HG02852 (cell line): Measurements from ENCODE around the gene ZNF18.
A peak's percentile ranks its signal among the peaks of the same experiment; 100 is the strongest.

ENCODE experiments used
- ATAC-seq: cut with Tn5 transposase; IDR thresholded peaks from one replicate; pipeline ENCODE4 v1.9.1; 2021; ENCODE audit warnings: mild to moderate bottlenecking, moderate library complexity; ENCODE audit not compliant: unreplicated experiment

ZNF18 gene, protein sequence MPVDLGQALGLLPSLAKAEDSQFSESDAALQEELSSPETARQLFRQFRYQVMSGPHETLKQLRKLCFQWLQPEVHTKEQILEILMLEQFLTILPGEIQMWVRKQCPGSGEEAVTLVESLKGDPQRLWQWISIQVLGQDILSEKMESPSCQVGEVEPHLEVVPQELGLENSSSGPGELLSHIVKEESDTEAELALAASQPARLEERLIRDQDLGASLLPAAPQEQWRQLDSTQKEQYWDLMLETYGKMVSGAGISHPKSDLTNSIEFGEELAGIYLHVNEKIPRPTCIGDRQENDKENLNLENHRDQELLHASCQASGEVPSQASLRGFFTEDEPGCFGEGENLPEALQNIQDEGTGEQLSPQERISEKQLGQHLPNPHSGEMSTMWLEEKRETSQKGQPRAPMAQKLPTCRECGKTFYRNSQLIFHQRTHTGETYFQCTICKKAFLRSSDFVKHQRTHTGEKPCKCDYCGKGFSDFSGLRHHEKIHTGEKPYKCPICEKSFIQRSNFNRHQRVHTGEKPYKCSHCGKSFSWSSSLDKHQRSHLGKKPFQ

GRCh38 chr17:11997147-11997971 lies at the start of gene ZNF18:
Gene ZNF18 (minus strand): TSS chr17:11997475. CDS start chr17:11992829, 4,646 bp downstream.
- ATAC-seq = peak; percentile 96

GRCh38 chr17:12046786-12047185 lies 49.5 kb upstream of the ZNF18 start:
- ATAC-seq = no peak

GRCh38 chr17:12043702-12044101 lies 46.4 kb upstream of the ZNF18 start:
- no peak for ATAC-seq

DNA sequence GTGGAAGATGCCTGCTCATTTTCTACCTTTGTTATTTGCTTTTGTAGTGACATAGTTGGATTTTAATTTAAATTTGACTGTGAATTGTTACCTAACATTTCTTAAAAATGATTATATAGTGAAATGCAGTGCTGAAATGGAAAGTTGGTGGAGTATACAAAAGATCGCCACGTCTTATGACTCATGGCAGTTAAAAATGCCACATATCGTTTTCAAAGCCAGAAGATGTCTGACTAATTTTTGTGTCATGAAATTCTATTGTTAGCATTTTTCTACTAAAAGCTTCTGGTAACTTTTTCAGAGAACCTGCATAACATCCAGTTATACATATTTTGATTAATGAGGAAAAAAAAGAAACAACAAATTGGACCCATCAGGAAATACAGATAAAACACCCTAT lies 44.0 kb upstream of the ZNF18 start:
- ATAC-seq = no peak

DNA sequence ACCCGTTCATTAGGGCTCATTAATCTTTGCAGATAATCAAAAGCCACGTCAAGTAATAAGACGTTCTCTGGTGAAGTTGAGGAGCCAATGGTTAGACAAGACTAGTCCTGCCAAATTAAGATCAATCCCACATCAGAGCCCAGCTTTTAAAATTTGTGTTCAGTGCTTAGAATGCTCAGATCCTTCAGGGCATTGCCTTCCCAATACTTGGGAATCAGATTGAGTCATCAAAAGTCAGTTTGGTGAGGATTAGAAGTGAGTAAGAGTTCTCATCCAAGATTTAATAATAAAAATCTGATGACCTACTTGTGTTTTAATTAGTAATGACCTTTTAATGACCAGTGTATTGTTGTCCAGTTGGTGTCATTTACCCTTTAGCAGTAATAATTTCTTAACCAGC lies 43.2 kb upstream of the ZNF18 start:
- no peak for ATAC-seq

- no peak for ATAC-seq
Measured at GRCh38 chr17:12037970-12038369, 40.7 kb upstream of the ZNF18 start.

DNA sequence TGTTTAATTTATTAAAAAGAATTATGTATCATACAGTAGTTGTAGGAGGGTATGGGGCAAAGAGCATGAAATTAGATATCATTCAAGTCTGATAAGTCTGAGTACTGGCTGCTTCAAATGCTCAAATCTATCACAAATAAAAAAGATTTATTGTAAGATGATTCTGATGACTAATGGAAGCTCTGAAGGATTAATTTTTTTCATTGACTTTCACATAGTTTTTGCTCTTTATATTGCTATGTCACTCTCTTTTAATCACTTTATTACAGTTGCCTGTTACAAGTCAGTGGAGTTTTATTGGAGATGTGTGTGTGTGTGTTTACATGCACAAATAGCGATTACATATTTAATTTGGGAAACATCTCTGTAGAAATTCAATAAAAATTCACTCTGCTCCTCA lies 38.4 kb upstream of the ZNF18 start:
- ATAC-seq = no peak

- no peak for ATAC-seq
Measured at GRCh38 chr17:12034538-12034937, 37.3 kb upstream of the ZNF18 start.

- ATAC-seq = no peak
Measured at GRCh38 chr17:12028611-12029010, 31.3 kb upstream of the ZNF18 start.

DNA sequence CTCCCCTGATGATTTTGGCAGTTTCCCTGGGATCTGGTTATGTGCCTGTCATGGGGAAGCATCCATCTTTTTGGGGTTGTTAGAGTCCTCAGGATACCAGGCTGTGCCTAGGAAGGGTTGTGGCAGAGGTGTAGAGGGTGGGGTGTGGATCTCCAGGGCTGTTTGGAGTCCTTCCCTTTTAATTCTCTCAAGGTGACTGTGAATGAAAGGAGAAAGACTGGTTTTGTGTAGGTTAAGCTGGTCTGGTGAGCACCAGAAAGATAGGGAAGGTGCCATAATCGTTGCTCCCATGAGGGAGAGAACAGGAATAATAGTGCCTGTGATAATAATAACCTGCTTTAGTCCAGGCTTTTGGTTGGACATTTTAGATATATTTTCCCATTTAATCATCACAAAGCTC lies 30.4 kb upstream of the ZNF18 start:
- no peak for ATAC-seq

DNA sequence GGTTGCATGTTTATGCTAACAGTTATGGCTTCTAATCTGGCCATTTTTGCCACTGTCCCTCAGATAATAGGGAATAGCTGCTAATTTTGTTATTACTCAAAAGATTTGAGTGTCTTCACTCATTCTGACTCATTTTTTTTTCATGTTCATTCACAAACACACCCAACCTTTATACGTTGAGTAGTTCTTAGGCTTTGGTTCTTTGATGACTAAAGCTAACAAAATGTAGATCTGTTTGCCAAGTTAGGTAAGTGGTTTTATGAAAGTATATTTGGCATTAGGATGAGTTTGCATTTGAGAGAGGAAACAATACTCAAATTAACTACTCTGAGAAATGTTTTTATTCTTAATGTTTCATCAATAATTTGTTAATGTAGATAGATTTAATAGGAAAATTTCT lies 27.1 kb upstream of the ZNF18 start:
- ATAC-seq = no peak

- no peak for ATAC-seq
Measured at GRCh38 chr17:12022310-12022709, 25.0 kb upstream of the ZNF18 start.

DNA sequence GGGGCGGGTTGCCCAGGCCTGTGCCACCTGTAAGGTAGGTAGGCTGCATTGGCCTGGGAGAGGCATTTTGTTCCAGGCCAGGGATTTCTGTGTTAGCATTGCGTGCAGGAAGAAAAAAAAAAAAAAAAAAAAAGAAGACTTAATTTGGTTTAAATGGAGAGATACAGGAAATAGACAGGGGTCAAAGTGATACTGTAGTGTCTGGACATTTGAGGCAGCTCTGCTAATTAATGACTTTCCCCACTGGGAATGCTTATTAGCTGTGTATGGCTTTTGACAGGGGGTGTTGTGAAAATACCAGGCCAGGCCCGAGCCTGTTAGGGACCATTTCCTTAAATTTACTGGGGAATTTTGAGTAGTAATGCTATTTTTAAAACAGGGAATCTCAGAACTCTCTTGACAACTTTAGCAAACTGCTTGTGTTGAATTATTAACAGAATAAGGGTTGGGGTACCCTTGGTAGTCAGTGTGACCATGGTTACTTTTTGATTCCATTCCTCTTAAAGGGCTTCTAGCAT lies 24.4 kb upstream of the ZNF18 start:
- ATAC-seq = no peak

DNA sequence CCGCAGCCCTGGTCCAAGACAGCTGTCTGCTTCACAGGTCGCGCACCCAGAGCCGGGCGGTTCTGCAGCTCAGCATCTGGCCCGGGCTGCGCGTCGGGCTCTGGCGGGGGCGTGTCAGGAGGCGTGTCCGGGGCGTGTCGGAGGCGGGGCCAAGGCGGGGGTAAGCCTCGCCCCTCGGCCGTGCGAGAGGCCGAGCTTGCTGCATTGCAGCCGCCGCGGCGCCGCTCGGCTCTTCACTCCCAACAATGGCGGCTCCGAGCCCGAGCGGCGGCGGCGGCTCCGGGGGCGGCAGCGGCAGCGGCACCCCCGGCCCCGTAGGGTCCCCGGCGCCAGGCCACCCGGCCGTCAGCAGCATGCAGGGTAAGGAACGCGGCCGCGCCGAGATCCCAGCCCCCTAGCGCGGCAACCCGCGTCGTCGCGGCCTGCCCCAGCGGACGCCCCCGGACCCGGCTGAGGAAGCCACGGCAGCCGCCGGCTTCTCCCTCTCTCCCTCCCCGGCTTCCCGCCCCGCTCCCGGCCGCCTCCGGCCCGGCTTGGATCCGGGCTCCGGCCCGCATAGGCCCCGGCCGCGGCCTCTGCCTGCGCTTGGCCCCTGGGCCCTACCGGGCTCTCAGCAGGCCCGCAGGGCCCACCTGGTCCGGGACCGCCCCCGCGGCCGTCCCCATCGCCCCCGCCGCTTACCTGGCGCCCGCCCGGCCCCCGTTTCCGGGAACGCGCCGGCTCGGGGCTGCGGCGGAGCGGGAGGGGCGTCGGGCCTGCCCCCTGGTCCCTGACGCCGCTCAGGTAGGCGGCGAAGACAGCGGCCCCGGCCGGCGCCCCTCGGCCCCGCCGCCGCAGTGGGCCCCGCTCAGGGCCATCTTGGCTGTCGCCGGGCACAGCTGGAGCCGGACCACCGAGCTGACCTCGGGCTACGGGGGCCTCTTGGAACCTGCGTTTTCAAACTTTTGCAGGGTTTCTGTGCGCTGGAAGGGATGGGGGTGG lies 23.7 kb upstream of the ZNF18 start, which contains the start of gene MAP2K4:
TSS of gene MAP2K4 (plus strand) at position 236 of the 981 bp plus-strand sequence. CDS start at position 246, 10 bp downstream.
- peak; percentile 89 for ATAC-seq

GRCh38 chr17:12007466-12007865 lies 10.2 kb upstream of the ZNF18 start:
- no peak for ATAC-seq

DNA sequence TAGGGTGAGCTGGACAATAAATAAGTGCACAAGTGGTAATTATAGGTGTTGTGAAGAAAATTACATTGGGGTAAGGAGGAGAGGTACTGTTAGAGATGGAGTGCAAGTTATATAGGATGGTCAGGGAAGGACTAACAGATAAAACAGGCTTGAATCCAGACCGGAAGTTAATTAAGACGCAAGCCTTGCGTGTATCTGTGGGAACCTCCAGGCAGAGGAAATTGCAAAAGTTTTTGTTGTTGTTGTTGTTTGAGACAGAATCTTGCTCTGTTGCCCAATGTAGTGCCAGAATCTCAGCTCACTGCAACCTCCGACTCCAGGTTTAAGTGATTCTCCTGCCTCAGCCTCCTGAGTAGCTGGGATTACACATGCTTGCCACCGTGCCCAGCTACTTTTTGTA lies 2.4 kb upstream of the ZNF18 start:
- ATAC-seq = no peak

GRCh38 chr17:11997972-11998233 lies 628 bp upstream of the ZNF18 start:
- ATAC-seq = no peak

DNA sequence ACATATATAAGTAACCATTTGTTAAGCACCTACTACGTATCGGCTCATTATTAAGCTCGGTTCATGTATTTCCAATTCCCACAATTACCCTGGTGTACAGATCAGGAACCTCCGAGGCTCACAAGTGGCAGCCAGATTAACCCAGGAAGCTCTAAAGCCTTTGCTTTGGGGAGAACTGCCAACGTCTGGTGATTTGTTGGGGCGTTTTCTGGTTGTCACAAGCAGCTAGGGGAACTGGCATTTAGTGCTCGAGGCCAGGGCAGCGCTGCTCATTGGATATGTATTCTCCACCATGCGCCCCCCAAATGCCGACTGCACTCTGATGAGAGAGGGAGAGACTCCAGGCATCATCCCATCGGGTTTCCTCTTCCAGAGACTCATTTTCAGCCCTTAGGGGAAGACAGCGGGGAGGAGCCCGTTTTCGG lies 541 bp downstream of the ZNF18 start:
- peak; percentile 29 for ATAC-seq

DNA sequence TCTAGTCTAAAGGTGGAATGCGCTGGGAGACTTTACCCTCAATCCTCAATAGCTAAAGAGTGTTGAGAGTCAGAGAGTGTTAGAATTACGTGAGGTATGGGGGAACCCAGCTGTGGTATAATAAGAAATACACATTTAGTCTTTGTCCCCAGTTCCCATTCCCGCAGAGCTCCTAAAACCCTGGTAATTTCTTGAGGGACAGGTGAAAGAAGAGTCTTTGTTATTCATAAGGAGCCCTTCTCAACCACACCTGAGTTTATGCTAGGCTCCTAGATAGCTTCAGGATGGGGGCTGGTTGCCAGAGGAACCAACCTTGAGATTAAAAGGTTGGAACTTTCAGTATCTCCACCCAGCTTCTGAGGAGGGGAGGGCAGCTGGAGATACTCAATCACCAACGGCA lies 5.8 kb downstream of the ZNF18 start:
- ATAC-seq = no peak

DNA sequence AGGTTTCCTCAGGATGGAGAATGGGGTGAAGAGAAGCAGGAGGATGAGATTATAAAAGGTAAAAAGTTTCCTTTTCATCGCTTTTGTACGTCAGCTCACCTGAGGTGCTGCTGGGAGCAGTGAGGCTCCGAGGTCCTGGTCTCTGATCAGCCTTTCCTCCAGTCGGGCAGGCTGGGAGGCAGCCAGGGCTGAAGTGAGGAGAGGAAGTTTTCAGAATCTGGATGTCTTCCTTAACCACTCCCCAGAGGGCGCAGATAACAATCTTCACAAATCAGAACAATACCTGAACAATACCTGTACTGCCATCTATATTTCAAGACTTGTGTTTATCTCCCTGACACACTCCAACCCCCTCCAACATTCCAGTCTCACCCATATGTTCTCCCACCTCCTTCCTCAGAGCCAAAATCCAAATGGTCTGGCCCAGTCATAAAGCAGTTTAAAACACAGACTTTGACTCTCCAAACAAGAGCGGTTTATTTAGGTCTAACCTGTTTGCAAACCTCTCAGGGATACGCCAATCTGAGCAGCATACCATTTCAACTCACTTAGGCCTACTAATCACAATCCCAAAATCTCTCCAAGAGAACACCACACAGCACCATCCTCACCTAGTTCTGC lies 6.8 kb downstream of the ZNF18 start:
- ATAC-seq = no peak
